Nephron progenitor cell (in vitro differentiated cells): Measurements from ENCODE around the gene JMJD1C.
"Not testable (repeated sequence)": the region's sequence is repeated elsewhere in the genome, so short reads cannot be mapped to it uniquely, and the experiment has no call there.

Experiments
- DNase-seq: peaks from one replicate; pipeline ENCODE4 v3.0.0; 2021
- H3K27ac Mint-ChIP-seq: 2 replicates; pipeline ENCODE4 v1.8.0; 2021; ENCODE audit warnings: mild to moderate bottlenecking, moderate library complexity, mixed read lengths
- H3K27me3 Mint-ChIP-seq: 2 replicates; pipeline ENCODE4 v1.8.0; 2021; ENCODE audit warnings: mild to moderate bottlenecking, low read depth, mixed read lengths; ENCODE audit not compliant: poor library complexity
- H3K36me3 Mint-ChIP-seq: 2 replicates; pipeline ENCODE4 v1.8.0; 2021; ENCODE audit warnings: low read depth, mixed read lengths
- H3K4me1 Mint-ChIP-seq: 2 replicates; pipeline ENCODE4 v1.8.0; 2021; ENCODE audit warnings: mixed read lengths
- H3K4me3 Mint-ChIP-seq: 2 replicates; pipeline ENCODE4 v1.8.0; 2021; ENCODE audit warnings: mild to moderate bottlenecking, moderate library complexity, mixed read lengths
- H3K9me3 Mint-ChIP-seq: 2 replicates; pipeline ENCODE4 v1.8.0; 2021; ENCODE audit warnings: mild to moderate bottlenecking, moderate library complexity, mixed read lengths
- TF ChIP-seq, protein P1 (sequence below): fragments of 200-600 bp; sonication (generic); IDR thresholded peaks from 2 replicates; pipeline ENCODE4 v1.5.0; 2021; ENCODE audit warnings: antibody characterized with exemption

JMJD1C gene

DNA sequence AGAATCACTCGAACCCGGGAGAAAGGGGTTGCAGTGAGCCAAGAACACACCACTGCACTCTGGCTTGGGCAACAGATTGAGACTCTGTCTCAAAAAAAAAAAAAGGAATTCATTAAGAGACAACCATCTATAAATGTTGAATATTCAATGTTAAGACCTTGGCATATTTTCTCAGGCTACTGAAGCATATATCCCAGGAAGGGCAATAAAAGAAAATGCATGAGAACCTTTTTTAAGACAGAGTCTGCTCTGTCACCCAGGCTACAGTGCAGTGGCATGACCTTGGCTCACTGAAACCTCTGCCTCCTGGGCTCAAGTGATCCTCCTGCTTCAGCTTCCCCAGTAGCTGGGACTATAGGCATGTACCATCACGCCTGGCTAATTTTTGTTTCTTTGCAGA lies 165.0 kb downstream of the JMJD1C start:
- TF ChIP-seq, protein P1, sequence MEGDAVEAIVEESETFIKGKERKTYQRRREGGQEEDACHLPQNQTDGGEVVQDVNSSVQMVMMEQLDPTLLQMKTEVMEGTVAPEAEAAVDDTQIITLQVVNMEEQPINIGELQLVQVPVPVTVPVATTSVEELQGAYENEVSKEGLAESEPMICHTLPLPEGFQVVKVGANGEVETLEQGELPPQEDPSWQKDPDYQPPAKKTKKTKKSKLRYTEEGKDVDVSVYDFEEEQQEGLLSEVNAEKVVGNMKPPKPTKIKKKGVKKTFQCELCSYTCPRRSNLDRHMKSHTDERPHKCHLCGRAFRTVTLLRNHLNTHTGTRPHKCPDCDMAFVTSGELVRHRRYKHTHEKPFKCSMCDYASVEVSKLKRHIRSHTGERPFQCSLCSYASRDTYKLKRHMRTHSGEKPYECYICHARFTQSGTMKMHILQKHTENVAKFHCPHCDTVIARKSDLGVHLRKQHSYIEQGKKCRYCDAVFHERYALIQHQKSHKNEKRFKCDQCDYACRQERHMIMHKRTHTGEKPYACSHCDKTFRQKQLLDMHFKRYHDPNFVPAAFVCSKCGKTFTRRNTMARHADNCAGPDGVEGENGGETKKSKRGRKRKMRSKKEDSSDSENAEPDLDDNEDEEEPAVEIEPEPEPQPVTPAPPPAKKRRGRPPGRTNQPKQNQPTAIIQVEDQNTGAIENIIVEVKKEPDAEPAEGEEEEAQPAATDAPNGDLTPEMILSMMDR, result no peak
- Mint-ChIP-seq H3K27ac (no peak overlapping the region), H3K4me3 (no peak overlapping the region), H3K9me3 (no peaks in the 10 kb centered on the region), H3K27me3 (no peaks in the 10 kb centered on the region), H3K36me3 (peaks cover 21% of the 10 kb centered on the region), H3K4me1 (peaks cover 14% of the 10 kb centered on the region)
- DNase-seq, result no peak

DNA sequence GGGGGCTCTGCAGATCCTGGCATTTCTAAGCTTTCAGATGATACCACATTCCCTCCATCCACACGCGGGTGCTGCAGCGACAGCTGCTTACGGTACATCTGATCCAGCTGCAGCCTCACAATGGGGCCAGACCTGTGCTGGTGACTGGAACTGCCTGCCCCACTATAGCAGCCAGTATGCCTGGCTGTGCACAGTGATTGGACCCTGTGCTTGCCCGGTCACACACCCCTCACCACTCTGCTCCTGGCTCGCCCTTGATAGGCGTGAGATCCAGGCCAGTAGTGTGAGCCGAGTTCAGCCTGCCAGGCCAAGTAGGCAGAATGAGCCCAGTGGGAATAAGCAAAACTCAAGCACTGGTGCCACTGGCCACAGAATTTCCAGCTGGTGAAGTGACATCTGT lies 167.8 kb downstream of the JMJD1C start:
- no peaks in the 10 kb centered on the region for H3K9me3 Mint-ChIP-seq
- no peaks in the 10 kb centered on the region for H3K27me3 Mint-ChIP-seq
- no peak overlapping the region for H3K4me3 Mint-ChIP-seq
- peaks cover 14% of the 10 kb centered on the region for H3K4me1 Mint-ChIP-seq
- DNase-seq, result no peak
- TF ChIP-seq, protein P1, result no peak
- peaks cover 3% of the 10 kb centered on the region for H3K36me3 Mint-ChIP-seq
- no peak overlapping the region for H3K27ac Mint-ChIP-seq

DNA sequence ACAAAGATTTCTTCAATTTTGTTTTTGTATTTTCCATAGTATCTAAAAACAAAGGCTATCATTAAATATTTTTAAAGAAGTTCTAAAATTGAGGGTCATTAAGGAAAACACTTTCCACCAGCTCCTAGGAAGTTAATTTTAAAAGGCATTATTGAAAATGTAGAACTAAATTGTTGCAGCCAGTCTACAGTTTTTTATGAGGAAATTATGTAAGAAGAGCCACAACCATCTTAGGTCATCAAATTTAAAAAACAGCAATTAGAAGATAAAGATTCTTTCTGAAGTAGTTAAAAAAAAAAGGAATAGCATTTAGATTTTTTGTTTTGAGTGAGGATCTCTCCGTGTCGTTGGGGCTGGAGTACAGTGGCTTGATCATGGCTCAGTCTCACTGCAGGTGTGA lies 171.0 kb downstream of the JMJD1C start:
- Mint-ChIP-seq H3K36me3 (no peaks in the 10 kb centered on the region), H3K27me3 (no peaks in the 10 kb centered on the region), H3K9me3 (no peaks in the 10 kb centered on the region), H3K4me3 (no peak overlapping the region), H3K4me1 (no peaks in the 10 kb centered on the region), H3K27ac (no peak overlapping the region)
- TF ChIP-seq, protein P1, result no peak
- no peak for DNase-seq

DNA sequence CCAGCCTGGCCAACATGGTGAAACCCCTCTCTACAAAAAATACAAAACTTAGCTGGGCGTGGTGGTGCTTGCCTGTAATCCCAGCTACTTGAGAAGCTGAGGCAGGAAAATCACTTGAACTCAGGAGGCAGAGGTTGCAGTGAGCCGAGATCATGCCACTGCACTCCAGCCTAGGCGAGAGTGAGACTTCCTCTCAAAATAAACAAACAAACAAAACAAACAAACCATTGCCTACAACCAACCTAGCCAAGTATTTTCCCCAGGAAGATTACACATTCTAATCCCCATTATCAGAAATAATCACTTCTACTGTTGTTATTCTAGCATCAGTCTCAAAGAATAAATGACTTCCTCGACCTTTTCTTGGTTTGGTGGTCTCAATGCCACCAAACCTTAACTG lies 172.9 kb downstream of the JMJD1C start:
- not testable (repeated sequence) for DNase-seq, H3K4me3 Mint-ChIP-seq, H3K36me3 Mint-ChIP-seq, H3K27ac Mint-ChIP-seq, H3K27me3 Mint-ChIP-seq, H3K4me1 Mint-ChIP-seq, H3K9me3 Mint-ChIP-seq

DNA sequence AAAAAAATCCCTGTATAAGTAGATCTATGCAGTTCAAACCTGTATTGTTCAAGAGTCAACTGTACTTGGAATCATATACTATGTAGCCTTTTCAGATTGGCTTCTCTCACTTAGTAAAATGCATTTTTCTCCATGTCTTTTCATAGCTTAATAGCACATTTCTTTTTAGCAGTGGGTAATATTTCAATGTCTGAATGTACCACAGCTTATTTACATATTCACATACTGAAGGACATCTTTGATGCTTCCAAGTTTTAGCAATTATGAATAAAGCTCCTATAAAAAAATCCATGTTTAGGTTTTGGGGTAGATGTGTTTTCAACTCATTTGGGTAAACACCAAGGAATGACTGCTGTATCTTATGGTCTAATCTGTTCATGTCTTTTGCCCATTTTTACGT lies 177.6 kb downstream of the JMJD1C start:
- Mint-ChIP-seq H3K4me1 (no peaks in the 10 kb centered on the region), H3K36me3 (peaks cover 15% of the 10 kb centered on the region), H3K4me3 (no peak overlapping the region), H3K27ac (no peak overlapping the region), H3K27me3 (no peaks in the 10 kb centered on the region), H3K9me3 (no peaks in the 10 kb centered on the region)
- TF ChIP-seq, protein P1, result no peak
- no peak for DNase-seq

DNA sequence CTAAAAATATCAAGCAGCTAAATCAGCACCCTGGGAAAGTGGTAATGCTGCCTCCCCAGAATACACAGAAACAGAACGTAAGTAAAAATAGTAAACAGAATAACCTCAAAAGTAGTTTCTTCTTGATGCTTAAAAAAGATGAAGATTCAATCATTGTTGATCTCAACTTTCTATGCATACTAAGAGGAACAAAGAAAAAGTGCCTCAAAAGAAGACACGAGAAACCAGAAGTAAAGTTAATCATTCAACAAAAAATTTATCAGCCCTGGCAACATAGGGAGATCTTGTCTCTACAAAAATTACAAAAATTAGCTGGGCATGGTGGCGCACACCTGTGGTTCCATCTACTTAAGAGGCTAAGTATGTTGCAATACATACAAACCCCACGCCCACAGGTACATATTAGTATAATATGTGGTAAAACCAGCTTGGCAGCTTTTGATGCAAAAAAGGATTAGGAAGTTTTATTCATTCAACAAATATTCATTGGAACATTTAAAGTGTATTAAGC lies 179.0 kb downstream of the JMJD1C start:
- H3K36me3 Mint-ChIP-seq, result peaks cover 27% of the 10 kb centered on the region
- DNase-seq, result no peak
- no peak overlapping the region for H3K4me3 Mint-ChIP-seq
- peaks cover 8% of the 10 kb centered on the region for H3K9me3 Mint-ChIP-seq
- TF ChIP-seq, protein P1, result no peak
- no peaks in the 10 kb centered on the region for H3K27me3 Mint-ChIP-seq
- no peaks in the 10 kb centered on the region for H3K4me1 Mint-ChIP-seq
- H3K27ac Mint-ChIP-seq, result no peak overlapping the region
